HG02588 (cell line): ENCODE measurements around the gene CHSY1.
"Not testable (repeated sequence)": the region's sequence is repeated elsewhere in the genome, so short reads cannot be mapped to it uniquely, and the experiment has no call there.

Experiments used
- ATAC-seq: cut with Tn5 transposase; IDR thresholded peaks from one replicate; pipeline ENCODE4 v1.9.1; 2021; ENCODE audit warnings: mild to moderate bottlenecking, moderate library complexity; ENCODE audit not compliant: unreplicated experiment

The CHSY1 gene

GRCh38 chr15:101246391-101246790, 5.5 kb downstream of the CHSY1 start:
- ATAC-seq = no peak

DNA sequence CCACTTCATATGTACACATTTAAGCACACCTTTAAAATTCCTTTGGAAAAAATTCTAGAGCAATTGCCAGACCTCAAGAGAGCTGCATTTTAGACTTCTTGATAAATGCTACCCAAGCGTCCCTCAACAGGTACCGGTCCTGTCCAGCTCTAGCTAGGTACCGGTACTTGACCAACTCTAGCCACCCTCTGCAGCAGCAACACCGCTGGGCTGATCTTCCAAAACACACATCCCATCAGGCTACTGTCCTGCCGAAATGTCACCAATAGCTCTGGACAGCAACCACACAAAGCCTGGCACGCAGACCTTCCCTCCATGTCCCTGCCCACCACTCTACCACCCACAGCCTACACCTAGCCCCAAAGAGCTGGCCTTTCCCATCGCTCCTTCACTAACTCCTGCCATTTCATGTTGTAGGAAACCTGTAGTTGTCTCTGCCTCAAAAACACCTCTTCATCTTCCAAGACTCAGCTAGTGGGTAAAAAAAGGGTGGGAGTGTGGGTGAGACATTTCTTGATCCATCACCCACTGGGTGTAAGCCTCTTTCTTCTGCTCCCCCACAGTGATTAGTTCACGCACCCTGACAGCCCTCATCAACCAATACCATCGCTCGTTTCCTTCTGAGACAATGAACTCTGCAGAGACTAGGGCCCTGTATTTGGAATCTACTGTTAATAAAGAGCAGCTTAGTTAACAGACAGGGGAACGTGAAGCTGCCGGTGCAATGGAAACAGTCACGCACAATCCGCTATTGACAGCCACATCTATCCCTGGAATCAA, 6.8 kb downstream of the CHSY1 start:
- no peak for ATAC-seq

- no peak for ATAC-seq
Observed at GRCh38 chr15:101244036-101244781, 7.6 kb downstream of the CHSY1 start.

- ATAC-seq = no peak
Observed at GRCh38 chr15:101243420-101243819, 8.4 kb downstream of the CHSY1 start.

- no peak for ATAC-seq
Observed at GRCh38 chr15:101242999-101243336, 8.9 kb downstream of the CHSY1 start.

DNA sequence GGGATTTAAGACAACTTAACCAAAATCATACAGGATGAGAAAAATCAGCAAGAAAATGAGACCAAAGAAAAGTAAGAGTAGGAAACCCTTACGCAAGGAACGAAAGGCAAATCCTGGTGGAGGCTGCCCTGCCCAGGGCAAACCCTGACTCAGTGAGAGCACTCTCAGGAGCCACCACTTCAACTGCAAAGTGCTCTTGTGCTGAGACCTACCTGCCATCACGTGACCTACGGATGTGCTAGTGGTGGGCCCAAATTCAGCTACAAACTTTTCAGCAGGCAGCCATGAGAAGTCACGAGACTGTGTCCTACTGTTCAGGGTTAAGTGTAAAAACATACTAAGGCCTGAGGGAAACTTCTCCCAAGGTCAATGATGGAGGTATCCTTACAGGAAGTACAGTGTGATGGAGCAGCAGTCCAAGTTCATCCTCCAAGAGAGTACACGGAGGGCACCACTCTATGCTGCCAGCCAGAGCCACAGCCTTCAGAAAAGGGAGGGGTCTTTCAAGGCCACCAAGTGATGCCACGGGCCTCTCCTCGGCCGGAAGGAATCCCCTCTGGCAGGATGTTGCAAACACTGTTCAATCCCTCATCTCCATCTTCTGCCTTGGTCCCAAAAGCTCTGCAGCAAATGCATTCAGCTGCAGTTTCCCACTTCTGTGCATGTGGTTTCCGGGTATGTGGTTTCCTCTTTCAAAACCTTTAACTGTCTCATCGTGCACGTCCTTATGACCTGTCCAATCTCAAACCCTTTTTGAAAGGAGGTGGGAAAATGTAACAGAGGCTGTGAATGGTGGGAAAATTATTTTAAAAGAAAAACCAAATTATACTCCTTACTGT, 9.5 kb downstream of the CHSY1 start:
- peak; percentile 67 for ATAC-seq

- no peak for ATAC-seq
Observed at GRCh38 chr15:101240358-101240757, 11.5 kb downstream of the CHSY1 start.

DNA sequence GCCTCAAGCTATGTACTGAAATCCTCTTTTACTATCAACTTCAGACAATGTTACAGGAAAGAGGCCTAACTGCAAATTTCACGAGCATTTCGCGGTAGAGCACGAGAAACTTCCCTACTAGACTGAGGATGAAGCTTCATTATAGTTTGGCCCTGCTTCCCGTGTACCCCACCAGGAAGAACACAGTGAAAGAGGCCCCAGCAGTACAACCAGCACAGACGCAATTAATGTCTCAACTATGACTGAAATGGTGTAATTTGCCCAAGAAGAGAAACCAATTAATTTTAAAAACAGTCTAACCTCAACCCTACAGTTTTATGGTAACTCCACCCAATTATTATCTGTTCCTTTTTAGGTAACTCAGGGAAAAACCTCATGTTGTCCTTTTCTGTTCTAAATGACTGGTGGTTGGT, 12.1 kb downstream of the CHSY1 start:
- no peak for ATAC-seq

- ATAC-seq = no peak
Observed at GRCh38 chr15:101237251-101237650, 14.6 kb downstream of the CHSY1 start.

- no peak for ATAC-seq
Observed at GRCh38 chr15:101233651-101234280, 18.1 kb downstream of the CHSY1 start.

DNA sequence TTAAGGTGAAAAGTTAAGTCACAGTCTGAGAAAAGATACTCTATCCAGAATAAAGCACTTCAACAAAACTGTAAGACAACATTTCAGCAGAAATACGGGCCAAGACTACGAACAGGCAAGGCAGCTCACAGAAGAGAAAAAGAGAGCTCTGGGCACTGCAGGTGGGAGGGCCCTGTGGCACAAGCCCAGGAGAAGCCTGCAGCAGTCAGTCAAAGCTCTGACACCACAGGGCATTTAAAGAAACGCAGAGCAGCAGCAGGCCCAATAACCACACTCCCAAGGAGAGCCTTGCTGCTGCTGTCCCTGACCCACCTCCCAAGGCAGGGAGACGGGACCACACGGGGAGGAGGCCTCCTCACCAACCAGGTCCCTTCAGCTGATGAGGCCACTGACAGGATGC, 19.2 kb downstream of the CHSY1 start:
- no peak for ATAC-seq

DNA sequence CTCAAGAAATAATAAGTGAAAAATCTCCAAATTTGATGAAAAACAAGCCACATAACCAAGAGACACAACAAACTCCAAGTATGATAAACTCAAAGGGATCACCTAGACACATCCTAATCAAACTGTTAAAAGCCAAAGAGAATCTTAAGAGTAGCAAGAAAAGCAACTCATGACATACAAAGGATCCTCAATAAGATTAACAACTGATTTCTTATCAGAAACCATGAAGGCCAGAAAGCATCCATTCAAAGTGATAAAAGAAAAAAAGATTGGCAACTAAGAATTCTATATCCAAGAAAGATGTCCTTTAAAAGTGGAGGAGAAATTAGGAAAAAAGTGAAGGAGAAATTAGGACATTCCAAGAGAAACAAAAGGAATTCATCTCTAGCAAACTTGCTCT, 23.5 kb downstream of the CHSY1 start:
- no peak for ATAC-seq

GRCh38 chr15:101225658-101226057, 26.2 kb downstream of the CHSY1 start:
- no peak for ATAC-seq

GRCh38 chr15:101221902-101222301, 29.9 kb downstream of the CHSY1 start:
- ATAC-seq = no peak

- no peak for ATAC-seq
Observed at GRCh38 chr15:101220060-101220459, 31.8 kb downstream of the CHSY1 start.

DNA sequence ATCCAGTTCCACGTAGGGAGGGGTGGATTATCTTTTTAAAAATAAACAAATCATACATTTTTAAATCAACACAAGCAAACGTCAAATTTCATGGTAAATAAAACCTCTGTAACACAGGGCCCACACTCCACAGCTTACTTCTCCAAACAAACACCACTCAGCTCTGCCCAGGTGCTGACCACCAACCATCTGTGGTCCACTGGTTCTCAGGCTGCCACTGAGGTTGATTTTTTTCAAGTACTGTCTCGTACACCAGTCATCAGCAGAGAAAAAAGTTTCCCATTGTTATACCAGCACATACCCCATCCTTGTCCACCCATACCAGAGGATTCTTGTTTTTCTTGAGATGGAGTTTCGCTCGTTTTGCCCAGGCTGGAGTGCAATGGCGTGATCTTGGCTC, 32.4 kb downstream of the CHSY1 start:
- ATAC-seq = no peak

GRCh38 chr15:101217446-101217845, 34.4 kb downstream of the CHSY1 start:
- ATAC-seq = no peak

GRCh38 chr15:101216100-101216499, 35.7 kb downstream of the CHSY1 start:
- ATAC-seq = no peak

DNA sequence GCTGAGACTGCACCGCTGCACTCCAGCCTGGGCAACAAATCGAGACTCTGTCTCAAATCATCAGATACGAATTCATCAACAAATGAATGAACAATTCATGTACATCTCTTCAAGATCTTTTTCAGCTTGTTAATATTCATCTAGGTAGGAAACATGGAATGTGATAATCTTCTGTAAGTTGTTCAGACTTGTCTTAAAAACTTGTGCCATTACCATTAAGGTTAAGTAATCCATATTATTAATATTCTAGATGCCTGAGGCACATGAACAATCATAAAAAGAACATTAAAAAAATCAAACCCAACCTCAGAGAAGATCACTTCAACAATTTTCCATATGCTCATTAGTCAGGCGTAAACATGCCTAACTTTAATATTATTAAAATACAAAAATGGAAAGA, 36.2 kb downstream of the CHSY1 start:
- no peak for ATAC-seq

- not testable (repeated sequence) for ATAC-seq
Observed at GRCh38 chr15:101214435-101215097, 37.3 kb downstream of the CHSY1 start.

DNA sequence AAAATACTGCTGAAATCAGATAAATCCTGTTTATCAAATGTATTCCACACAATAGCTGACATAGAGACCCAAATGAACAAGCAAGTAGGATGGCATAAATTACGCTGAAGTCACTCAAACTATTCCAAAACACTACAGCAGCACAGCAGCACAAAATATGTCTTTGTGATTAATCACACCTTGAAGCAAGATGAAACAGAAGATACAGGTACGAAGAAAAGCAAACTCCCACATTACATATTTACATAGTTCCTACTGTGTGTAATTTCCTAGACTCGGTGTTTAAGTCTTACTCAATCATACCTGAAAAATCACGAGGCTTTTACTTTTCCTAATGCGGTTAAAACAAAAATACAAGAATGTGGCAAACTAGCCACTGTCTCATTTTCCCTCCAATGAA, 38.3 kb downstream of the CHSY1 start:
- ATAC-seq = no peak
